Heart left ventricle (tissue), 13 donors: ENCODE measurements around the gene ZDHHC1.

Experiments
- POLR2A ChIP-seq, 2 donors: fragments of 450-650 bp; IDR thresholded peaks; one replicate each; pipeline ENCODE4 v1.6.1; 2017; ENCODE audit warnings: antibody characterized with exemption in 2 of 2, mild to moderate bottlenecking in 2 of 2, moderate library complexity in 2 of 2
- TF ChIP-seq, protein P1 (sequence below), 12 donors: fragments of 200-600 bp; sonication (generic) in 4 of 12; IDR thresholded peaks; one replicate each; pipeline versions ENCODE4 v1.5.0 to v1.8.0; 2018 to 2022; ENCODE audit warnings: antibody characterized with exemption in 12 of 12, mild to moderate bottlenecking in 5 of 12
- donor health status: ischemic (EF 13 %, LVEDD 7.1; RV severe dilation, severe dysfunction).
- donor health status: DM: no; HTN: yes; CAD: no.
- donor health status: DM: no; HTN: no; CAD: no.
- donor health status: ischemic (EF 25% LVEDD 6.9; RV normal size, moderate dysfunction).
- donor health status: ischemic (EF 25% LVEDD 5.7; RV mildly dilated, moderate dysfunction).
- donor health status: ischemic (EF 35%, LVEDD 5.7; RV mildly dilated, moderate dysfunction).
- donor health status: nonischemic (EF 11% LVEDD 7.7; RV severe dilation, severe dysfunction).
- donor health status: DM: yes; HTN: yes; CAD: no.
- donor health status: PGD.
- donor health status: ischemic (EF 29% LVEDD 5.4; RV normal size, mild dysfunction).
- donor health status: nonischemic (EF 23%, LVEDD 6.1; RV moderate dilation, normal function).

- TF ChIP-seq, protein P1, sequence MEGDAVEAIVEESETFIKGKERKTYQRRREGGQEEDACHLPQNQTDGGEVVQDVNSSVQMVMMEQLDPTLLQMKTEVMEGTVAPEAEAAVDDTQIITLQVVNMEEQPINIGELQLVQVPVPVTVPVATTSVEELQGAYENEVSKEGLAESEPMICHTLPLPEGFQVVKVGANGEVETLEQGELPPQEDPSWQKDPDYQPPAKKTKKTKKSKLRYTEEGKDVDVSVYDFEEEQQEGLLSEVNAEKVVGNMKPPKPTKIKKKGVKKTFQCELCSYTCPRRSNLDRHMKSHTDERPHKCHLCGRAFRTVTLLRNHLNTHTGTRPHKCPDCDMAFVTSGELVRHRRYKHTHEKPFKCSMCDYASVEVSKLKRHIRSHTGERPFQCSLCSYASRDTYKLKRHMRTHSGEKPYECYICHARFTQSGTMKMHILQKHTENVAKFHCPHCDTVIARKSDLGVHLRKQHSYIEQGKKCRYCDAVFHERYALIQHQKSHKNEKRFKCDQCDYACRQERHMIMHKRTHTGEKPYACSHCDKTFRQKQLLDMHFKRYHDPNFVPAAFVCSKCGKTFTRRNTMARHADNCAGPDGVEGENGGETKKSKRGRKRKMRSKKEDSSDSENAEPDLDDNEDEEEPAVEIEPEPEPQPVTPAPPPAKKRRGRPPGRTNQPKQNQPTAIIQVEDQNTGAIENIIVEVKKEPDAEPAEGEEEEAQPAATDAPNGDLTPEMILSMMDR (IDR thresholded peaks at IDR 0.05) = no peak
- TF ChIP-seq POLR2A (IDR thresholded peaks at IDR 0.05) = no peak
Observed at GRCh38 chr16:67404740-67405226, 11.5 kb downstream of the ZDHHC1 start.
